NCI-H460 (cell line): Measurements from ENCODE around the gene TTC23. TPM values are rescaled to one million over a fixed set of nuclear protein-coding genes. Genes with fewer than 3 reads are reported as not detected.

Experiments
- DNase-seq: peaks from one replicate; pipeline ENCODE4 v3.0.0-alpha.2; 2016; ENCODE audit warnings: low read depth; ENCODE audit errors: extremely low read depth
- total RNA-seq: library from RNA; depleted of rRNA; stranded (reverse); fragments of >200 nt; shearing (Covaris generic); gene quantifications from 2 replicates; pipeline ENCODE4 v1.2.3, GENCODE V29; 2014

The TTC23 gene
- total RNA-seq, 1 experiment from 2014 or later, result 15.3 TPM

- DNase-seq, result no peak
Observed at GRCh38 chr15:99168601-99169580, 80.5 kb downstream of the TTC23 start.

GRCh38 chr15:99167640-99168039, 81.7 kb downstream of the TTC23 start:
- no peak for DNase-seq

GRCh38 chr15:99167201-99167600, 82.2 kb downstream of the TTC23 start:
- DNase-seq, result no peak

GRCh38 chr15:99165956-99166689, 83.3 kb downstream of the TTC23 start:
- DNase-seq, result no peak

- no peak for DNase-seq
Observed at GRCh38 chr15:99165020-99165790, 84.2 kb downstream of the TTC23 start.

- no peak for DNase-seq
Observed at GRCh38 chr15:99164119-99164518, 85.3 kb downstream of the TTC23 start.

- no peak for DNase-seq
Observed at GRCh38 chr15:99163271-99164062, 85.9 kb downstream of the TTC23 start.

- DNase-seq, result no peak
Observed at GRCh38 chr15:99158626-99159412, 90.6 kb downstream of the TTC23 start.

- DNase-seq, result no peak
Observed at GRCh38 chr15:99157456-99157855, 91.9 kb downstream of the TTC23 start.

- no peak for DNase-seq
Observed at GRCh38 chr15:99155961-99156443, 93.4 kb downstream of the TTC23 start.

GRCh38 chr15:99154271-99154670, 95.1 kb downstream of the TTC23 start:
- DNase-seq, result no peak

- DNase-seq, result no peak
Observed at GRCh38 chr15:99153026-99153535, 96.3 kb downstream of the TTC23 start.

- DNase-seq, result no peak
Observed at GRCh38 chr15:99151156-99151555, 98.2 kb downstream of the TTC23 start.

- no peak for DNase-seq
Observed at GRCh38 chr15:99149366-99149765, 100.0 kb downstream of the TTC23 start.

GRCh38 chr15:99148851-99149276, 100.5 kb downstream of the TTC23 start:
- no peak for DNase-seq

- no peak for DNase-seq
Observed at GRCh38 chr15:99146661-99147060, 102.7 kb downstream of the TTC23 start.

GRCh38 chr15:99145778-99146177, 103.6 kb downstream of the TTC23 start:
- no peak for DNase-seq

- DNase-seq, result no peak
Observed at GRCh38 chr15:99145005-99145404, 104.4 kb downstream of the TTC23 start.
